Endothelial cell of umbilical vein (primary cell): ENCODE measurements around the gene IFRD2. TPM values are rescaled to one million over a fixed set of nuclear protein-coding genes. Genes with fewer than 3 reads are reported as not detected.

ENCODE experiments used
- BruUV-seq: library from RNA; stranded (reverse); fragments of 400-500 nt; replicated peaks from 2 replicates; lab custom pipeline; 2021; lab: Mats Ljungman, UMichigan
- CTCF ChIA-PET: fragments of 300-600, 350-600 bp; sonication (Branson Sonifier 250); formaldehyde crosslinking; loops from one replicate; lab custom pipeline; 2021; ENCODE audit warnings: antibody characterized with exemption, inconsistent platforms; lab: Charles Lee
- POLR2A ChIA-PET: fragments of 300-600, 350-600 bp; sonication (Branson Sonifier 250); formaldehyde crosslinking; loops from one replicate; lab custom pipeline; 2021; ENCODE audit warnings: antibody characterized with exemption, inconsistent platforms; lab: Charles Lee
- DNase-seq: peaks from one replicate; pipeline ENCODE4 v3.0.0-alpha.2; 2011; ENCODE audit warnings: low read depth, low spot score
- FAIRE-seq: peaks from 2 replicates; lab custom pipeline; 2011; peaks lifted over from hg19 to GRCh38; lab: Jason Lieb, UNC
- H2AFZ ChIP-seq: 2 replicates; pipeline ENCODE4 v1.6.0; 2012; ENCODE audit warnings: low read depth, low read length, control low read depth, inconsistent platforms
- H3K27ac ChIP-seq: 2 replicates; pipeline ENCODE4 v1.5.1; 2011; ENCODE audit warnings: low read depth, mild to moderate bottlenecking, control low read depth, low read length, moderate library complexity; ENCODE audit not compliant: insufficient read depth
- H3K27me3 ChIP-seq, 2 experiments: 2 replicates each; pipeline versions ENCODE4 v1.6.0 to v1.6.1; 2011; ENCODE audit warnings: low read length in 2 of 2, mixed read lengths in 1 of 2; ENCODE audit not compliant: control insufficient read depth in 2 of 2, insufficient read depth in 2 of 2
- H3K36me3 ChIP-seq, 2 experiments: 2 replicates in 1 of 2; 3 replicates in 1 of 2; pipeline ENCODE4 v1.5.1; 2011; ENCODE audit warnings: low read length in 2 of 2, mild to moderate bottlenecking in 1 of 2, moderate library complexity in 1 of 2; ENCODE audit not compliant: control insufficient read depth in 2 of 2, insufficient read depth in 2 of 2; ENCODE audit errors: extremely low read depth in 1 of 2
- H3K4me1 ChIP-seq: 3 replicates; pipeline ENCODE4 v1.5.1; 2011; ENCODE audit warnings: mild to moderate bottlenecking, low read length; ENCODE audit not compliant: control insufficient read depth, insufficient read depth; ENCODE audit errors: extremely low read depth
- H3K4me2 ChIP-seq: 2 replicates; pipeline ENCODE4 v1.6.1; 2011; ENCODE audit warnings: low read length, control low read depth, mixed read lengths; ENCODE audit not compliant: insufficient read depth
- H3K4me3 ChIP-seq, 3 experiments: fragments of 200-600 bp in 1 of 3; sonication (generic), shearing (Covaris generic) in 1 of 3; replicated peaks in 1 of 3; 2 replicates each; pipeline ENCODE4 v1.5.1; 2011 to 2016; ENCODE audit warnings: control low read depth in 3 of 3, low read length in 3 of 3, mild to moderate bottlenecking in 2 of 3, inconsistent platforms in 1 of 3, low read depth in 1 of 3, moderate library complexity in 1 of 3; ENCODE audit not compliant: insufficient read depth in 1 of 3
- H3K79me2 ChIP-seq: 2 replicates; pipeline ENCODE4 v1.6.0; 2012; ENCODE audit warnings: low read length, inconsistent platforms; ENCODE audit not compliant: control insufficient read depth, insufficient read depth
- H3K9ac ChIP-seq: replicated peaks from 2 replicates; pipeline ENCODE3; 2011; ENCODE audit warnings: low read length, control low read depth; ENCODE audit not compliant: insufficient read depth; ENCODE audit errors: extremely low read depth
- H3K9me1 ChIP-seq: replicated peaks from 3 replicates; pipeline ENCODE4 v1.6.0; 2011; ENCODE audit warnings: mild to moderate bottlenecking, low read length; ENCODE audit not compliant: control insufficient read depth, insufficient read depth; ENCODE audit errors: extremely low read depth
- H3K9me3 ChIP-seq: replicated peaks from 2 replicates; pipeline ENCODE4 v1.5.1; 2012; ENCODE audit warnings: low read length, inconsistent platforms; ENCODE audit not compliant: control insufficient read depth, insufficient read depth
- H4K20me1 ChIP-seq: replicated peaks from 2 replicates; pipeline ENCODE3; 2011; ENCODE audit warnings: mild to moderate bottlenecking, low read length; ENCODE audit not compliant: control insufficient read depth, insufficient read depth; ENCODE audit errors: extremely low read depth
- CTCF ChIP-seq, 2 donors: IDR thresholded peaks; 1 replicate in 1 of 2; 2 replicates in 1 of 2; pipeline ENCODE4 v1.5.1; 2011; ENCODE audit warnings: low read length in 2 of 2, mild to moderate bottlenecking in 2 of 2, moderate library complexity in 2 of 2, control low read depth in 1 of 2, inconsistent platforms in 1 of 2, low read depth in 1 of 2; ENCODE audit not compliant: insufficient read depth in 1 of 2; ENCODE audit errors: extremely low read depth in 1 of 2
- EZH2 ChIP-seq: IDR thresholded peaks from 2 replicates; pipeline ENCODE4 v1.6.1; 2012; ENCODE audit warnings: borderline replicate concordance, low read depth, mild to moderate bottlenecking, moderate library complexity, low read length, inconsistent platforms; ENCODE audit not compliant: severe bottlenecking
- FOS ChIP-seq: IDR thresholded peaks from 2 replicates; pipeline ENCODE4 v1.6.1; 2011; ENCODE audit warnings: mild to moderate bottlenecking, low read length, moderate library complexity, borderline replicate concordance; ENCODE audit not compliant: insufficient read depth
- GATA2 ChIP-seq: IDR thresholded peaks from 2 replicates; pipeline ENCODE4 v1.7.0; 2011; ENCODE audit warnings: low read depth, mild to moderate bottlenecking, moderate library complexity, mixed read lengths, low read length; ENCODE audit not compliant: insufficient read length, insufficient read depth
- JUN ChIP-seq: IDR thresholded peaks from 2 replicates; pipeline ENCODE4 v1.6.1; 2011; ENCODE audit warnings: borderline replicate concordance, low read depth; ENCODE audit not compliant: insufficient read length, insufficient read depth
- MAX ChIP-seq: IDR thresholded peaks from 2 replicates; pipeline ENCODE4 v1.6.1; 2011; ENCODE audit not compliant: insufficient read depth, insufficient read length
- MYC ChIP-seq: IDR thresholded peaks from one replicate; pipeline ENCODE4 v1.6.1; 2011; ENCODE audit warnings: mild to moderate bottlenecking, low read depth, low read length
- POLR2A ChIP-seq: IDR thresholded peaks from 2 replicates; pipeline ENCODE4 v1.6.1; 2012; ENCODE audit warnings: low read depth, mild to moderate bottlenecking, control low read depth, low read length
- POLR2AphosphoS5 ChIP-seq: IDR thresholded peaks from 2 replicates; pipeline ENCODE4 v1.6.1; 2012; ENCODE audit warnings: low read depth, mild to moderate bottlenecking, control low read depth, low read length, moderate library complexity; ENCODE audit not compliant: insufficient read depth
- dilution Hi-C: fragments of 300-500 bp; cut with MboI; formaldehyde crosslinking; loops from one replicate; pipeline ENCODE4 v1.15.0; 2019; ENCODE audit warnings: low sequenced_read_pairs; ENCODE audit not compliant: extremely low pct_ligation_motif_present
- intact Hi-C: fragments of 100-400 bp; cut with micrococcal nuclease; formaldehyde crosslinking; loops from one replicate; pipeline ENCODE4 v1.10.0; 2022
- polyA plus RNA-seq, 4 experiments: library from polyadenylated mRNA; depleted of rRNA in 3 of 4; stranded (reverse) in 3 of 4; unstranded in 1 of 4; fragments of >200 nt; gene quantifications; 2 replicates each; pipeline versions ENCODE4 v1.2.1 to v1.2.3, GENCODE V29; 2011 to 2012; ENCODE audit warnings: missing spikeins in 1 of 4
- total RNA-seq: library from RNA; stranded (reverse); gene quantifications from 2 replicates; pipeline ENCODE4 v1.2.3, GENCODE V29; 2021

Gene IFRD2
- total and polyA plus RNA-seq, 2 donors (not counting 3 experiments of a cell fraction or from before 2014, with no cell fraction given): 99.4 to 111 TPM

- Histone ChIP-seq H3K4me1 (peaks cover 67% of the 10 kb centered on the region), H3K9me1 (no peaks in the 10 kb centered on the region), H3K4me3 (peak overlapping the region; percentile 65 to 89 (median 89)), H2AFZ (no peak overlapping the region), H3K79me2 (peaks cover 52% of the 10 kb centered on the region), H3K27me3 (no peaks in the 10 kb centered on the region), H3K9ac (peak overlapping the region; percentile 89), H3K27ac (peak overlapping the region; percentile 87), H3K9me3 (no peaks in the 10 kb centered on the region), H4K20me1 (no peaks in the 10 kb centered on the region), H3K4me2 (peak overlapping the region; percentile 69), H3K36me3 (peaks cover 16 to 40% of the 10 kb centered on the region in 2 experiments)
- intact Hi-C loops: no loop called here
- FAIRE-seq (peak; percentile 87), DNase-seq (peak; percentile 46)
- TF ChIP-seq JUN: no peak
- TF ChIP-seq GATA2: peak; percentile 36
- TF ChIP-seq POLR2AphosphoS5: peak; percentile 21
- TF ChIP-seq EZH2: no peak
- peak in 1 of 2 donors; percentile 50 for TF ChIP-seq CTCF (IDR thresholded peaks at IDR 0.05; ENCODE audit: extremely low read depth in 1 of 2, insufficient read depth in 1 of 2, low read depth in 1 of 2, low read length in 2 of 2)
- no peak for TF ChIP-seq MAX
- TF ChIP-seq MYC: no peak
- TF ChIP-seq FOS: no peak
- peak; percentile 59 for TF ChIP-seq POLR2A
- BruUV-seq: TSS peak; percentile 10
- dilution Hi-C loops: no loop called here
- POLR2A ChIA-PET: interaction anchor here (1.2 to 5.1 kb wide), 2 partner anchors 8 to 16 kb away, joined by 3 to 38 read pairs; partner anchors contain the start of gene TUSC2
- CTCF ChIA-PET: interaction anchor here (1.2 kb wide), 1 partner anchor 8 kb away, joined by 4 read pairs; the partner anchor contains the start of gene TUSC2
Observed at GRCh38 chr3:50319894-50320625, 27.8 kb upstream of the IFRD2 start.
